ENCODE results near the gene ATXN7L2.

Gene ATXN7L2

DNA sequence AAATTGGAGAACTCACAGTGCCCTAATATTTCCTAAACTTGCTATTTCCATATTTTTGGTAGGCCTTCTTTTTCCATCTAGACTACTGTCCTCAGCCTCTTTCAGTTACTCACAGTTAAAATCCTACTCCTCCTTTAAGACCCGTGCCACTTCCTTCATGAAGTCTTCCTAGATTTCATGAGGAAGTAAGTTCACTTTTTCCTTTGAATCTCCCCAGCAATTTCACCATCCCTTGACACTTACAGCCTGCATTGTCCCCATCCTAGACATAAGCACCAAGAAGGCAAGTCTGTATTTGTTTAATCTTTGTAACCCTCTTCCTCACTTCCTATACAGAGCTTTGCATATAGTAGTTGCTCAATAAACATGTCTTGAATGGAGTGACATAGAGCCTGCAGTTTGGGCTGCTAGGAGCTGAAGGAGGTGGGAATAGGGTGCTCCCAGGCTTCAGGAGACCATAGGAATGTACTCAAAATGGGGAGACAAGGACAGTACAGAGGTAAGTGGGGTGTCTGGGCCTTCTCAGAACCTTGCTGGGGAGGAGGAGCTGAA lies 50.7 kb downstream of the ATXN7L2 start:
- in situ Hi-C loops (cut with HindIII; ENCODE audit: low pct_ligation_motif_present, low sequenced_read_pairs) = no loop called here
- H3K27me3 ChIP-seq (replicated peaks) = no peaks in the 10 kb centered on the region
- no peak overlapping the region for H3K27ac ChIP-seq

GRCh38 chr1:109535481-109535880 lies 51.8 kb downstream of the ATXN7L2 start:
- no peaks in the 10 kb centered on the region for H3K36me3 ChIP-seq (replicated peaks)
- no peaks in the 10 kb centered on the region for H3K27me3 ChIP-seq (replicated peaks)
- H3K4me3 ChIP-seq (ENCODE audit: low read depth, low read length) = no peak overlapping the region
- no peak for DNase-seq
- in situ Hi-C loops (cut with HindIII; ENCODE audit: low pct_ligation_motif_present, low sequenced_read_pairs) = no loop called here
- no peak overlapping the region for H3K27ac ChIP-seq
- TF ChIP-seq, protein P1, sequence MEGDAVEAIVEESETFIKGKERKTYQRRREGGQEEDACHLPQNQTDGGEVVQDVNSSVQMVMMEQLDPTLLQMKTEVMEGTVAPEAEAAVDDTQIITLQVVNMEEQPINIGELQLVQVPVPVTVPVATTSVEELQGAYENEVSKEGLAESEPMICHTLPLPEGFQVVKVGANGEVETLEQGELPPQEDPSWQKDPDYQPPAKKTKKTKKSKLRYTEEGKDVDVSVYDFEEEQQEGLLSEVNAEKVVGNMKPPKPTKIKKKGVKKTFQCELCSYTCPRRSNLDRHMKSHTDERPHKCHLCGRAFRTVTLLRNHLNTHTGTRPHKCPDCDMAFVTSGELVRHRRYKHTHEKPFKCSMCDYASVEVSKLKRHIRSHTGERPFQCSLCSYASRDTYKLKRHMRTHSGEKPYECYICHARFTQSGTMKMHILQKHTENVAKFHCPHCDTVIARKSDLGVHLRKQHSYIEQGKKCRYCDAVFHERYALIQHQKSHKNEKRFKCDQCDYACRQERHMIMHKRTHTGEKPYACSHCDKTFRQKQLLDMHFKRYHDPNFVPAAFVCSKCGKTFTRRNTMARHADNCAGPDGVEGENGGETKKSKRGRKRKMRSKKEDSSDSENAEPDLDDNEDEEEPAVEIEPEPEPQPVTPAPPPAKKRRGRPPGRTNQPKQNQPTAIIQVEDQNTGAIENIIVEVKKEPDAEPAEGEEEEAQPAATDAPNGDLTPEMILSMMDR (IDR thresholded peaks at IDR 0.05; ENCODE audit: low read depth, low read length, missing control alignments) = no peak

More for the DNA sequence above, 50.7 kb downstream of the ATXN7L2 start:
- DNase-seq = no peak
- TF ChIP-seq, protein P1 (IDR thresholded peaks at IDR 0.05; ENCODE audit: low read depth, low read length, missing control alignments) = no peak
- Histone ChIP-seq H3K4me3 (ENCODE audit: low read depth, low read length) (no peak overlapping the region), H3K36me3 (replicated peaks) (no peaks in the 10 kb centered on the region)

GRCh38 chr1:109535971-109536491 lies 52.3 kb downstream of the ATXN7L2 start:
- Histone ChIP-seq H3K4me3 (ENCODE audit: low read depth, low read length) (no peak overlapping the region), H3K27ac (no peak overlapping the region), H3K36me3 (replicated peaks) (no peaks in the 10 kb centered on the region), H3K27me3 (replicated peaks) (no peaks in the 10 kb centered on the region)
- TF ChIP-seq, protein P1 (IDR thresholded peaks at IDR 0.05; ENCODE audit: low read depth, low read length, missing control alignments) = no peak
- DNase-seq = no peak
- in situ Hi-C loops (cut with HindIII; ENCODE audit: low pct_ligation_motif_present, low sequenced_read_pairs) = no loop called here

GRCh38 chr1:109537450-109538178 lies 53.9 kb downstream of the ATXN7L2 start:
- no peaks in the 10 kb centered on the region for H3K36me3 ChIP-seq (replicated peaks)
- in situ Hi-C loops (cut with HindIII; ENCODE audit: low pct_ligation_motif_present, low sequenced_read_pairs) = no loop called here
- no peak overlapping the region for H3K27ac ChIP-seq
- no peak overlapping the region for H3K4me3 ChIP-seq (ENCODE audit: low read depth, low read length)
- H3K27me3 ChIP-seq (replicated peaks) = no peaks in the 10 kb centered on the region
- TF ChIP-seq, protein P1 (IDR thresholded peaks at IDR 0.05; ENCODE audit: low read depth, low read length, missing control alignments) = no peak
- no peak for DNase-seq

DNA sequence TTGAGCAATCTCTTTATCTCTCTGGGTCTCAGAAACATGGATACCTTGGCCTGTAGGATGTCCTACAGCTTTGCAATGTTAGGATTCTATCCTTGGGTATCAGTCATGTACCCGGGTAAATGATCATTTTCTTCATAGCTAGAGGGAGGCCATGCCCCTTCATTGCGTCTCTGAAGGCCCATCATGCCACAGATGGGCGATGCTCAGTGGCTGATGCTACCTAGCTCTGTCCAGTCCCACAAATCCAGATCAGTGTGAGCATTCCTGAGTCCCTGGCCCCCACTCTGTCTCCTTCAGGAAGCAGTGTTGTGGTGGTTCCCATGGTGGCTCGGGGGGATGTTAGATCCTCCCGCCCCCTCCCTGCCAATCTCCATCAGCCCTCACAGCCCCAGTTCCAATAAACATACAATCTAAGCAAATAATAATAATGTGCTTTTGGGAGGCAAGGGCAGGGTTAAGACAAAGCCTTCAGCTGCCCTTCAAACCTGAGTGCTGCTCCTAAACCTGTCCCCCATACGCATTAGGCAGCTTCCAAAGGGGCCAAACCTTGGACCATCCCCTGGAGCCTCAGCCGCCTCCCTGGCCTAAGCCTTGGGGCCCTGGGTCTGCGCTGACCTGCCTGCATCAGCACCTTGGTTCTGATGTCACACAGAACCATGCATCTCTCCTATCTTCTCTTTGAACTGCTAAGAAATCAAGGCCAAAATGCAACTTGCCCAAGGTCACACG lies 55.3 kb downstream of the ATXN7L2 start:
- H3K36me3 ChIP-seq (replicated peaks) = no peaks in the 10 kb centered on the region
- no peaks in the 10 kb centered on the region for H3K27me3 ChIP-seq (replicated peaks)
- TF ChIP-seq, protein P1 (IDR thresholded peaks at IDR 0.05; ENCODE audit: low read depth, low read length, missing control alignments) = no peak
- DNase-seq = no peak
- in situ Hi-C loops (cut with HindIII; ENCODE audit: low pct_ligation_motif_present, low sequenced_read_pairs) = no loop called here
- no peak overlapping the region for H3K27ac ChIP-seq
- H3K4me3 ChIP-seq (ENCODE audit: low read depth, low read length) = no peak overlapping the region

All from brain microvascular endothelial cell (primary cell).